Activated CD4-positive, alpha-beta T cell treated with anti-CD3 and anti-CD28 coated beads for 48 hours (primary cell): Measurements from ENCODE around the gene HSD17B12.
A peak's percentile ranks its signal among the peaks of the same experiment; 100 is the strongest.
"Not testable (repeated sequence)": the region's sequence is repeated elsewhere in the genome, so short reads cannot be mapped to it uniquely, and the experiment has no call there.

Experiments used
- DNase-seq: peaks from one replicate; pipeline ENCODE4 v3.0.0-alpha.2; 2020

The HSD17B12 gene

GRCh38 chr11:43680521-43681400, at the start of gene HSD17B12:
TSS of gene HSD17B12 (plus strand) at chr11:43680738. CDS start at chr11:43680828, 90 bp downstream.
- peak; percentile 99 for DNase-seq

- no peak for DNase-seq
These were observed 48.8 kb upstream of the HSD17B12 start for GRCh38 chr11:43631732-43632131.

- no peak for DNase-seq
These were observed 48.4 kb upstream of the HSD17B12 start for GRCh38 chr11:43632181-43632580.

- no peak for DNase-seq
These were observed 41.8 kb upstream of the HSD17B12 start for GRCh38 chr11:43638717-43639116.

- DNase-seq = no peak
These were observed 41.3 kb upstream of the HSD17B12 start for GRCh38 chr11:43639224-43639623.

GRCh38 chr11:43639920-43640319, 40.6 kb upstream of the HSD17B12 start:
- no peak for DNase-seq

GRCh38 chr11:43643898-43644620, 36.5 kb upstream of the HSD17B12 start:
- DNase-seq = peak; percentile 93

- no peak for DNase-seq
These were observed 35.8 kb upstream of the HSD17B12 start for GRCh38 chr11:43644621-43645299.

GRCh38 chr11:43646767-43647166, 33.8 kb upstream of the HSD17B12 start:
- DNase-seq = no peak

- no peak for DNase-seq
These were observed 31.6 kb upstream of the HSD17B12 start for GRCh38 chr11:43648888-43649287.

- no peak for DNase-seq
These were observed 31.0 kb upstream of the HSD17B12 start for GRCh38 chr11:43649501-43649900.

GRCh38 chr11:43649921-43650320, 30.6 kb upstream of the HSD17B12 start:
- DNase-seq = no peak

- not testable (repeated sequence) for DNase-seq
These were observed 17.5 kb upstream of the HSD17B12 start for GRCh38 chr11:43663018-43663417.

- DNase-seq = no peak
These were observed 16.2 kb upstream of the HSD17B12 start for GRCh38 chr11:43664295-43664694.

- DNase-seq = not testable (repeated sequence)
These were observed 9.3 kb upstream of the HSD17B12 start for GRCh38 chr11:43671284-43671683.

- no peak for DNase-seq
These were observed 6.0 kb upstream of the HSD17B12 start for GRCh38 chr11:43674560-43674959.

GRCh38 chr11:43676933-43677332, 3.6 kb upstream of the HSD17B12 start:
- DNase-seq = no peak

- DNase-seq = no peak
These were observed 934 bp downstream of the HSD17B12 start for GRCh38 chr11:43681401-43681942.

GRCh38 chr11:43682081-43682480, 1.5 kb downstream of the HSD17B12 start:
- not testable (repeated sequence) for DNase-seq

GRCh38 chr11:43685440-43685839, 4.9 kb downstream of the HSD17B12 start:
- DNase-seq = no peak

- no peak for DNase-seq
These were observed 5.7 kb downstream of the HSD17B12 start for GRCh38 chr11:43686207-43686606.

GRCh38 chr11:43687120-43687791, 6.7 kb downstream of the HSD17B12 start:
- DNase-seq = no peak

- no peak for DNase-seq
These were observed 7.9 kb downstream of the HSD17B12 start for GRCh38 chr11:43688394-43688793.
